IPS-NIHi11 (cell line): ENCODE measurements around the gene ACSL4.
"Not testable (repeated sequence)": the region's sequence is repeated elsewhere in the genome, so short reads cannot be mapped to it uniquely, and the experiment has no call there.

Source experiments
- DNase-seq: peaks from one replicate; pipeline ENCODE4 v3.0.0; 2012; ENCODE audit warnings: mixed read lengths, low spot score

ACSL4 gene

DNA sequence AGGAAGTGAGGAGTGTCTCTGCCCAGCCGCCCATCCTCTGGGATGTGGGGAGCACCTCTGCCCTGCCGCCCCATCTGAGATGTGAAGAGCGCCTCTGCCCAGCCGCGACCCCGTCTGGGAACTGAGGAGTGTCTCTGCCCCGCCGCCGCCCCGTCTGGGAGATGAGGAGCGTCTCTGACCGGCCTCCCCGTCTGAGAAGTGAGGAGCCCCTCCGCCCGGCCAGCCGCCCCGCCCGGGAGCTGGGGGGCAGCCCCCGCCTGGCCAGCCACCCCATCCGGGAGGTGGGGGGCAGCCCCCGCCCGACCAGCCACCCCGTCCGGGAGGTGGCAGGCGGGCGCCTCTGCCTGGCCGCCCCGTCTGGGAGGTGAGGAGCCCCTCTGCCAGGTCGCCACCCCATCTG lies 61.9 kb downstream of the ACSL4 start:
- DNase-seq = not testable (repeated sequence)

DNA sequence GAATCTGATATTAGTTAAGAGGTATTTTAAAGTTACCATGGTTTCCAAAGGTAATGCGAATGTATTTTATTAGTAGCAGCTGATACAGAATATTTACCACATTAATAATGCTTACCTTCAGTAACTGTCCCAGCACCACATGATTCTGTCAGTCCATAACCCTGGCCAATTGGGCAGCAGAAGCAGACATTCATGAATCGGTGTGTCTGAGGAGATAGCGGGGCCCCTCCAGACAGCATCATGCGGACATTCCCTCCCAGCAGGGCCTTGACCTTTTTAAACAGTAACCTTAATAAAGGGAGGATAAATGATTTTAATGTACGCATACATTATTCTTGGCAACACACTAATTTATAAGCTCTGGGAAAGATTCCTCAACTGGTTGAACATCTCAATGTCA lies 65.1 kb downstream of the ACSL4 start:
- DNase-seq = no peak

DNA sequence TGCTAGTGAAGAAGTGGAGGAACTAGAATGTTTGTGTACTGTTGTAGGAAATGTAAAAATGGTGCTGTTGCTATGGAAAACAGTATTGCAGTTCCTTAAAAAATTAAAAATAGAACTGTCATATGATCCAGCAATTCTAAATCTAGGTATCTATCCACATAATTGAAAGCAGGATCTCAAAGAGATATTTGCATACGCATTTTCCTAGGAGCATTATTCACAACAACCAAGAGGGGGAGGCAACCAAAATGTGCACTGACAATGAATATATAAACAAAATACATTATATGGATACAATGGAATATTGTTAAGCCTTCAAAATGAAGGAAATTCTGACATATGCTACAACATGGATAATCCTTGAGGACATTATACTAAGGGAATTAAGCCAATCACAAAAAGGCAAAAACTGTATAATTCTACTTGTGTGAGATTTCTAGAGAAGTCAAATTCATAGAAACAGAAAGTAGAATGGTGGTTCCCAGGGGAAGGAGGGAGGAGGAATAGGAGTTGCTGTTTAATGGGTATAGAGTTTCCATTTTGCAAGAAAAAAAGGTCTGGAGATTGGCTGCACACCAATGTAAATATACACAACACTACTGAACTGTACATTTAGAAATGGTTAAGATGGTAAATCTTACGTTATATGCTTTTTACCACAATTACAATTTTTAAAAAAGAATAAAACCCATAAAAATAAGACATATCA lies 72.5 kb downstream of the ACSL4 start:
- DNase-seq = no peak

DNA sequence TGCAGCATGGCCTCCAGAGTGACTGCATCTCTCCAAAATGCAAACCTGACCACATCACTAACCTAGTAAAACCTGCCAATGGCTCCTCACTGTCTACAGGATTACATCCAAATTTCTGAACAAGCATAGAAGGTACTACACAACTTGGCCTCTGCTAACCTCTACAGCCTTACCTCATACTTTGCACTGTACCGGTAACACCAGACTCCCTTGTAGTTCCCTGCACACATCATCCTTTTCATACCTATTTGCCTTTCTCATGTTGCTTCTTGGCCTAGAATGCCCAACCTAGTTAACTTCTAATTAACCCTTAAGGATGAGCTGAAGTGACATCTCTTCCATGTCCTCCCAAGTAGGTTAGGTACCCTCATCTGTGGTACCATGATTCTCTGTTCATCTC lies 74.7 kb downstream of the ACSL4 start:
- no peak for DNase-seq

DNA sequence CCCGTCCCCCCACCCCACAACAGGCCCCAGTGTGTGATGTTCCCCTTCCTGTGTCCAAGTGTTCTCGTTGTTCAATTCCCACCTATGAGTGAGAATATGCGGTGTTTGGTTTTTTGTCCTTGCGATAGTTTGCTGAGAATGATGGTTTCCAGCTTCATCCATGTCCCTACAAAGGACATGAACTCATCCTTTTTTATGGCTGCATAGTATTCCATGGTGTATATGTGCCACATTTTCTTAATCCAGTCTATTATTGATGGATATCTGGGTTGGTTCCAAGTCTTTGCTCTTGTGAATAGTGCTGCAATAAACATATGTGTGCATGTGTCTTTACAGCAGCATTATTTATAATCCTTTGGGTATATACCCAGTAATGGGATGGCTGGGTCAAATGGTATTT lies 75.7 kb downstream of the ACSL4 start:
- DNase-seq = not testable (repeated sequence)

DNA sequence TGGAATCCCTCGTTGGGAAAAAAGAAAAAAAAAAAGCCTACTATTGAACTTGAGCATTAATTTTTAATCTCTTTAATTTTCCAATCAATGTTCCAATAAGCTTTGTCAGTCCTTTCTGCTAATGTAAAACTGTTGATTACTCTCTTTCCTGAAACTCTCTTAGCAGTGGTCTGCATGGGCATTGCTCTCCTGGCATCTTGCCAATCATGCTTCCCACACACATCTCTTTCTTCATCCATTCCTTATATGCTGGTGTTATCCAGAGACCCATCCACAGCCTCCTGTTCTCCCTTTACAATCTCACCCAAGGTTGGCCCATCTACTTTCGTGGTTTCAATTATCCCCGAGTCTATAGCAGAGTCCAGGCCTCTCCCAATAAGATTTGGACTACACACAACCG lies 76.3 kb downstream of the ACSL4 start:
- DNase-seq = no peak

DNA sequence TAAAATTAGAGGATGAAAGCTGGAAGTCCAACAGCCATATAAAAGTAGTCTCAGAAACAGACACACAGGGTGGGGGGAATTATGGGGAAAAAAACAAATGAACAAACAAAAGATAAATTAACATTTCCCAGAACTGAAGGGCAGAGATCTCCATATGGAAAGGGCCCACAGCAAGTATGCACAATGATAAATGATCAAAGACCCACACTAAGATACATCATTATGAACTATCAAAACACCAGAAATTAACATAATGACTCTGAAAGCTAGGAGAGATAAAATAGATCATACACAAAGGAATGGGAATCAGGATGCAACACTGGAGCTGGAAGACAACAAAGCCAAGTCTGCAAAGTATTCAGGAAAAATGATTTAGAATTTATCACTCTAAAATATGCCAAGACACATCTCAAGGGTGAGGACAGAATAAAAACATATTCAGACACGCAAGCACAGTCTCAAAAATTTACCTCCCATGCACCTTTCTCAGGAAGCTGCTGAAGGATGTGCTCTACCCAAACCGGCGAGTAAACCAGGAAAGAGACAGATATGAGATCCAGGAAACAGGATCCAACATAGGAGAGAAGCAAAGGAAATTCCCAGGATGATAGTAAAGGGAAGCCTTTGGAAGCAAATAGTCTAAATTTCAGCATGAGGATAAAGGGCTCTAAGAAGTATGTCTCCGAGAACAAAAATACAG lies 77.4 kb downstream of the ACSL4 start:
- no peak for DNase-seq

DNA sequence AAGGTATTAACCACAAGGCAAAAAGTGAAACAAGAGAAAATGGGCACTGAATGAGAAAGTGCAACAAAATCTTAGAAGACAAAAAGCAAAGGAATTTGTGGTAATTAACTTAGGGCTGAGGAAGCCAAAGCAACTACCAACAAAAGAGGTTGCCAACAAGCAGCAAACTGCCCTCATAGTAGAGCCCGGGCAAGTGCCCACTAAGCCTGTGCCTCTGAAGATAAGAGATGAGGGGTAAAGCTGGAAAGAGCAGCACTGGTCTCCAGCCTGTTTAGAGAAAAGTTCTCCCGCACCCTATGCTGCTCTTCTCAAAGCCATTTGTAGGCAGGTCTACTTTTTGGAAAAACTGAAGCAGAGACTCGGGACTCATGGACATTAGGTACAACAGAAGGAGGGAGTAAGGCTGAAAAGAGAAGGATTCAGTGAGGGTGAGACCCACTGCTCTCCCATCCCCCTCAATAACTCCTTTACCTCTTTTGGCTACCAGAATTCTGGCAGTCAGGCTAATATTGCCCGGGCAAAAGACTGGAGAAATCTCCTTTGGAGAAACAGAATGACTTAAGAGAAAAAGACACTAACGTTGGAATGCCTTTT lies 78.4 kb downstream of the ACSL4 start:
- no peak for DNase-seq

DNA sequence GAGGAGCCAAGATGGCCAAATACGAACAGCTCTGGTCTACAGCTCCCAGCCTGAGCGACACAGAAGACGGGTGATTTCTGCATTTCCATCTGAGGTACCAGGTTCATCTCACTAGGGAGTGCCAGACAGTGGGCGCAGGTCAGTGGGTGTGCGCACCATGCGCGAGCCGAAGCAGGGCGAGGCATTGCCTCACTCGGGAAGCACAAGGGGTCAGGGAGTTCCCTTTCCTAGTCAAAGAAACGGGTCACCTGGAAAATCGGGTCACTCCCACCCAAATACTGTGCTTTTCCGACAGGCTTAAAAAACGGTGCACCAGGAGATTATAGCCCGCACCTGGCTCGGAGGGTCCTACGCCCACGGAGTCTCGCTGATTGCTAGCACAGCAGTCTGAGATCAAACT lies 88.4 kb downstream of the ACSL4 start:
- DNase-seq = not testable (repeated sequence)

DNA sequence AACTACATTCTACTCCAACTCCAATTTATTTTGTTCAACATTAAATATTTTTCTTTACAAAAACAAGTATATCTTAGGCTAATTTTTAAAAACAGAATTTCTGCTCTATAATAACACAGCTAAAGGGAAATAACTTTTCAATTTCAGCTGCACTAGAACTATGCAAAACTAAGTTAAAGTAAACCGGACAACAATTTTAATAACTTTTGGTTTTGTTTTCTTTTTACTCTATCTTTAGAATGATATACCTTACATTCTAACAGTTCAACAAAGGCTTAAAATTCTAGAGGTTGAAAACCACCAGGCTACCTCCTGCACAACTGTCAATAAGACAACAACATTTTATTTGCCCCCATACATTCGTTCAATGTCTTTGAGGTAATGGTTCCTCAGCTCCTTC lies 89.4 kb downstream of the ACSL4 start:
- no peak for DNase-seq

DNA sequence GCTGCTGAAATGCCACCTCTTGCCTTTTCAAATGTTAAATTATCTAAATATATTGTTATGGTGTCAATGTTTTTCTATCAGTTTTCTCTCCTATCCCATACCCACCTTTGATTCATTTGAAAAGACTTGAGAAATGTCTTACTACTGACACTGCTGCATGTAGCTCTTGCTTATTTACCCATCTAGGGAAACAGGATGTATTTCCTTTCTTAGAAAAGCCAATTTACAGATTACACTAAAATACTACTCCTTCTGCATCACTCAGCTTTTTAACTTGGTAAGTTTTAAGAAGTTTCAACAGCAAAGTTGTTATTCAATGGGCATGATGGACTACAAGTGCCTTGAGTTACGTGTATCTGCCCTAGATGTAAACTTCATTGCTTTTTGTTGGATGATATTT lies 94.9 kb downstream of the ACSL4 start:
- no peak for DNase-seq

DNA sequence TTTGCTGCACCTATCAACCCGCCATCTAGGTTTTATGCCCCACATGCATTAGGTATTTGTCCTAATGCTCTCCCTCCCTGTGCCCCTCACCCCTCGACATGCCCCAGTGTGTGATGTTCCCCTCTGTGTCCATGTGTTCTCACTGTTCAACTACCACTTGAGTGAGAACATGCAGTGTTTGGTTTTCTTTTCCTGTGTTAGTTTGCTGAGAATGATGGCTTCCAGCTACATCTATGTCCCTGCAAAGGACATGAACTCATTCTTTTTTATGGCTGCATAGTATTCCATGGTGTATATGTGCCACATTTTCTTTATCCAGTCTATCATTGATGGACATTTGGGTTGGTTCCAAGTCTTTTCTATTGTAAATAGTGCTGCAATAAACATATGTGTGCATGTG lies 95.6 kb downstream of the ACSL4 start:
- not testable (repeated sequence) for DNase-seq

DNA sequence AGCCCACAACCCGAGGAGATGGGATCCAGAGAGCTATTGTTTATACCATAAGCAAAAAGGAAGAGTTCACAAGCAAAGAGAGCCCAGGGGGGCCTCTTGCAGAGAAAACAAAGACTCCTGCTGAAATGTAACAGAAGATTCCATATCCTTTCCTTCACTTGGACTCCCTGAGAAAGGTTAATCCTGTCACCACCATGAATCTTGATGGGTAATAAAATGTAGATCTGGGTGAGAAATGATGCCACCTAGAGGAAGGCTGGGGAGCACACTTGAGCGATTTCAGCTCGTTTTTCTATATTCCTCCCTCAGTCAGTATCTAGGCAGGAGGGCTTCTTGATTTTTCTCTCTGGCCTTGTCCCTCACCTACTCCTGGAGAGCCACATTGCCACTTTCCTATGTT lies 97.9 kb downstream of the ACSL4 start:
- peak; percentile 38 for DNase-seq

DNA sequence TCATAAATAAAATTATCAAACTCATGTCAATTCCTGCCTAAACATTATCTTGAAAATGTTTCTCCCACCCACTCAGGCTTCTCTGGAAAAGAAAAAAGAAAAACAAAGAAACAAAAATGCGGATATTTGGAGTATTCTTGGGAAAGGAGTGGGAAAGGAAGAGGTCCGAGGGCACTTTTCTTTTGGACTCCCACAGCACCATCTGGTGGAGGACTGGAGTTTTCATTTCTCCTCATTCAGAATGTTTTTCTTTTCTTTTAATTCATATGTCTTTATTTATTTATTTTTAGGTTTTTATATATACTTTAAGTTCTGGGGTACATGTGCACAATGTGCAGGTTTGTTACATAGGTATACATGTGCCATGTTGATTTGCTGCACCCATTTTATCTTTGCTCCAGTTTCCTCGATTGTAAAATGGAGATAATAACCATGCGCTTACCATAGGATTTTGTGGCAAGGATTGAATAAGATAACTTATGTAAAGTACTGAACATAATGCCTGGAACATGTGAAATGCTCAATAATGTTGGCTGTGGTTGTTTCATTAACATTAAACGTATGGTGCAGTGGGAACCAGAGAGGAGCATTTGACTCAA lies 100.1 kb downstream of the ACSL4 start:
- peak; percentile 47 for DNase-seq

DNA sequence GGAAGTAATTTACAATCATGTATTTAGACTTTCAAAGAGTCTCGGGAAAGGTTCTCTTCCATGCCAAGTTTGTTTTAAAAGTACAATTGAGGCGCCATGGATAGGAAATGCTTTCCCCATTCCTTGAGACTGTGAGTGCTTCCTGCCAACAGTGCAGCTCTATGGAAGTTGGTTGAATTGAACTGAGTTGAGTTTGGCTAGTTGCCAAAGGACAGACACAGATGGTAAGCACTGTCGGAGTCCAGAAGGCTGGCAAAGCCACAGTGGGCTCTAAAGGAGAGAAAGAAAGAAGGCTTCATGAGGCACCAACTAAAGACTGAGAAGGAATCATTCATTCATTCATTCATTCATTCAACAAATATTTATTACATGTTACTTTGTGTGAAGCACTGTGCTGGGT lies 103.7 kb downstream of the ACSL4 start:
- DNase-seq = no peak

DNA sequence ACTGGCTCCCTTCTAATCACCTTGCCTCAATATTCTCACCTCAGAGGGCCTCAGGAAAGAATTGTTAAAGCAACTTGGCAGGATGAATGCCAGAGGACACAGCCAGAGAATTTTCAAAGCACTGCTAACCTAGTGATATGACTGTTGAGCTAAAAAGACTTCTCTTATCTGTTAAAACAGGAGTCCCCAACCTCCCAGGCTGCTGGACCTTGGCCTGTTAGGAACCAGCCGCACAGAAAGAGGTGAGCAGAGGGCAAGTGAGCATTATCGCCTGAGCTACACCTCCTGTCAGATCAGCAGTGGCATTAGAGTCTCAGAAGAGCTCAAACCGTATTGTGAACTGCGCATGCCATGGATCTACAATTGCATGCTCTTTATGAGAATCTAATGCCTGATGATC lies 106.4 kb downstream of the ACSL4 start:
- DNase-seq = no peak

DNA sequence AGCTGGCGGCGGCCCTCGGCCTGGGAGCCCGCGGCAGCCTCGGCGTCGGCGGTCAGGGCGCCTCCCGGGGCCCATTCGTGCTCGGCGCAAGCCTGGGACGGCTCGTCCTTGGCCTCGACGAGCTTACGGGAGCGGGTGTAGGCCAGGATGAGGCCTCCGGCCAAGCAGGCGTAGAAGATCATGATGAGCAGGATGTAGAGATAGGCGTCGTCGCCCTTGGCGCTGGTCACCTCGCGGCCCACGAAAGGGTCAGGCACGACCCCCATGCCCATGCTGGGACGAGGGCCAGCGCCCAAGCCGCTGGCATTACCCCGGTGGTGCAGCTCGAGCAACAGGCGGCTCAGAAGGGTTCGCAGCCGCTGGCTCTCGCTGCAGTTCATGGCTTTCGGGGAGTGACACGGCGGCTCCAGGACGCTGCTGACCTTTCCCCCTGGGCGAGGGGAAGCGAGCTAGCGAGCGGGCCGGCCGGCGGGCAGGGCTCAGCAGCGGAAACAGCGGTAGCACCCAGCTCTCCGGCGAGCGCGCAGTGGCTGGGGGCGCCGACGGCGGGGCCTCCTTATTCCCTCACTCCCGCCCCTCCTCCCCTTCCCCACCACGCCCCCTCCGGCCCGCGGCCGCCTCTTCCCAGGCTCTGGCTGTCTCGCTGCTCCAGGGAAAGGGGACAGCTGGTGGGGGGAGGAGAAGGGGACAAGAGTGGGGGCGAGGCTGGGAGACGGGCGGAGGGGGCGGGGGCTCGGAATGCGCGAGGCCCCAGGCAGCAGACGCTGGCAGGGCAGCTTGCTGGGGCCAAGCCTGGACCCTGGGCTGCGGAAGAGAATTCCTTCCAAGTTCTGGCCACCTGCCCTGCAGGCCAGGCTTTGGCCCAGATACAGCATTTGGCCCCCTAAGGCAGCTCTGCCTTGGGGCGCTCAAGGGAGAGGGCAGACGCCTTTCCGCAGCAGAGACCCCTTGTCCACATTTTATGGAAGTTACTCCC lies 108.1 kb downstream of the ACSL4 start, which contains the start of gene KCNE5:
Gene KCNE5 (minus strand): TSS at position 532 of the 976 bp plus-strand sequence. CDS start 152 bp downstream, at position 380.
- DNase-seq = peak; percentile 76

DNA sequence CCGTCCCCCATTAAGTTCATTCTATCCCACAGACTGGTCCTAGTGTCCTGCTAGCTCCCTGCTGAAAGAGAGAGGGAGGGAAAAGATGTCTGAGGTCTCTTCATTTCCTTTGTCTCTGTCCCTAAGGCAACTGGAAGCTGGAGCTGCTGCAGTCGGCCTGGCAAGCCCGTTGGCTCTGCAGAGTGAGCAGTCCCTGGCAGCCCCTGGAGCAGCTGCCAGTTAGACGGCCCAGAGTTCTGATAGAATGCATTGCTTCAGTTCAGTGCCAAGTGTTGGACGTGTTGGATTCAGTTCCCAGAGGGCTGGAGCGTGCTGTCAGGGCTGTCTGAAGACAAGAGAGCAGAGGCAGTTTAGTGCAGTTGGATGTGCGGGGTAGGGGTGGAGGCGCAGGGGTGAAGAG lies 109.1 kb downstream of the ACSL4 start:
- DNase-seq = no peak

DNA sequence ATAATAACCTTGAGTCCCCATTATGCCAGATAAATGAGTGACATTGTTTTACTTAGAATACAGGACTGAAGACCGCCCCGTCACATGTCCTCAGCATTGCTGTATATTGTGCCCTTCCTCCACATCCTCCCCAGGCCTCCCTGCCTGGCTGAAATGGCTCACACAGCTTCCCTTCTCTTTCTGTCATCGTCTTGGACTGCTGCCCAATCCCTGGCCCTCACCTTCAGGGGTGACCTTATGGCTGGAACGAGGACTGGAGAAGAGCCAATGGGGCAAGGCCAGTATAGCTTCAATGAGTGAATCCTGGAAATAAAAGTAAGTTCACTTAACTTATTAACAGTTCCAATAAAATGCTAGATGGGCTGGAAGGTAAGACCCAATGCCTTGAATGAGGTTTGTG lies 110.8 kb downstream of the ACSL4 start:
- DNase-seq = no peak

DNA sequence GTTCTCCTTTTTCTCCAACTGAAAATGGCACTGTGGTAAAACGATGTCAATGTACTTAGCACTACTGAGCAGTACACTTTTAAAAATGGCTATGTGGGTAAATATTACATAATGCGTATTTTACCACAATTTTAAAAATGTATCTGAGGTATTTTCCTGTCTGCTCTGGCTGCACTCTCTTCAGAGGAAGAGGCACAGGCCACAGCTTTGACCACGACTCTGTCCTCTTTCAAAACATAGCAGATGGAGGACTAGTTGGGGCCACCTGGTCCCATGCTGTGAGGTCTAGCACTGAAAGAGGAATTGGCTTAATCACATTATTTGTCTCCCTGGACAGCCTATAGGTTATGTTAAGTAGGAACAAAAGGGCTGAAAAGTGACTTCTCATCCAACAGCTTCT lies 113.3 kb downstream of the ACSL4 start:
- no peak for DNase-seq

DNA sequence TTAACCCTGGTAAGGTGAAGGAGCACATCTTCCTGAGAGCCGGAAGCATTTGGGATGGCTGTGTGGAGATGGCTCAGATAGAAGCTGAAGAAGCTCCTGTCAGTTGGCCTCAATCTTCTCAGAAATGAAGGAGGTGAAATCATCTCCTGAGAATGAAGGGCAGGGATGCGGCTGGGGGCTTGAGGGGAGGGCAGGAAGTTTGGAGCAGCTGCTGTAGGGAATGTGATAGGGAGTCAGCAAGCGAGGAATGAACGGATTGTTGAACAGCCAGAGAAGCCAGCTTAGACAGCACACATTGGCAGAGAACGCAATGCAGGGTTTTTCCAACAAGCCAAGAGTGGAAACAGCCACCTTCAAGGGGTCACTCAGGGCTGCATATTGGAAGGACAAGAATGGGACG lies 118.1 kb downstream of the ACSL4 start:
- no peak for DNase-seq

DNA sequence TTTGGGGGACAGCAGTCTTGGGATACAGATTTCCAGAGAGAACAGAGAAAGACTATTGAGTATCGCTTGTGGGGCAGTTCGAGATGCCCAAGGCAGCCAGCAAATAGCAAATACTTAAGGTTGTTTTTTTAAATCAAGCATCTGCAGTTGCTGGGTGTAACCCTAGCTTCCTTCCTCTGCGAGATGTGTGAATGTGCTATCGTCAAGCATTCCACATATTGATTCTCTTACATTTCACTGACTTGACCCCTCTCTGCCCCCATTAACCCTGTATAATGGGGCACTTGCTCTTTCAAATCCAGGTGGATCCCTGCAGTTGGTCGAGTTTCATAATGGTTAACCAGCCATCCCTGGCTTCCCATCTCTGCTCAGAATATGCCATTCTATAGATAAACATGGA lies 131.6 kb downstream of the ACSL4 start:
- no peak for DNase-seq
